Stimulated activated CD4-positive, alpha-beta T cell treated with anti-CD3 and anti-CD28 coated beads, Interleukin-4, amount 100 ng/mL, for 24 hours (primary cell): ENCODE measurements around the gene PCSK5.
"Not testable (repeated sequence)": the region's sequence is repeated elsewhere in the genome, so short reads cannot be mapped to it uniquely, and the experiment has no call there.

Source experiments
- DNase-seq: peaks from one replicate; pipeline ENCODE4 v3.0.0-alpha.2; 2020

Gene PCSK5

DNA sequence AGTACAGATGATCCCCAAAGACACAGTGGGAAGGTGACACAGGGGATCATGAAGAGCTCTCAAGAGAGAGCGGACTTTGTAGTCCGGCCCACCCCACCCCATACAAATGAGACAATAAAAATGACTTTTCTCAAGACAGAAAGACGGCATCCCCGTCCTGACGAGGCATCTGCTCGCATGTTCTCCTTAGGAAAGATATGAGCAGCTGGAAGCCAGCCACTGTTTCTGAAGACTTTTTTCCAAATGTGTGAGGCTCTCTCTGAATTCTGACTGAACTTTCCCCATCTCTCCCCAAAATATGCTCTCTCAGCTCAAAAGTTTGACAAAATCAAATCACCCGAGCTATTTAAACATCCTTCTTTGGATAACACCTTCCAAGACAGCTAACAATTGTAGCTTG is 398.6 kb downstream of the PCSK5 start:
- no peak for DNase-seq

DNA sequence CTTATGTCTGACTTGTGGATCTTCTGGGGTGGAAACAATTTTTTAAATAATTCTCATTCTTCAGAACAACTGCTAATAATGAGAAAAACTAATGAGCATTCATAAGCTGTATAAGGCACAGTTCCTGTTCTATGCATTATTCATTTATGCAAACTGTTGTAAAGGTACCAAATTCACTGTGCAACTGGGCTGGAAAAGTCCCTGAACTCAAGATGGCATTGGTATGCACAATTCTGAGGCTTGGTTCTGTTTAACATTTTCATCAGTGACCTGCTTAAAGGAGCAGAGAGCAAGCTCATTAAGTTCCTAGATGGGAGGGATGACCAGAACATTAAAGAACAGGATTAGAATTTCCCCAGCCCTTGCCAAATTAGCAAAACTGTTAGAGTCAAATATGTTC is 399.2 kb downstream of the PCSK5 start:
- no peak for DNase-seq

DNA sequence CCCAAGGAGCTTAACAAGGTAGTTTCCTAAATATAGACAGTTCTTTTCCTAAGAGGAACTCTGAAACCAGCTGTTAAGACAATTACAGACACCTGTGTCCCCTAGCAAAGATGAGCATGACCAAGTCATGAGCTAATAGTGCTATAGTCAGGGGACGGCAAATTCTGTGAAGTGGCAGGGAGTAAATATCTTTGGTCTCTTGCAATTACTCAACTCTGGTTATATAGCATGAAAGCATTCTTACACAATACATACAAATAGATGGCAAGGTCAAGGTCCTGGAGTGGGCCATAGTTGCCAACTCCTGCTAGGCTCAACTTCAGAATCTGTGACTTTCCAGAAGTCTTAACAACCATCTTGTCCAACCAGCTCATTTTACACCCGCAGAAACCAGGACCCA is 400.1 kb downstream of the PCSK5 start:
- DNase-seq, result no peak

DNA sequence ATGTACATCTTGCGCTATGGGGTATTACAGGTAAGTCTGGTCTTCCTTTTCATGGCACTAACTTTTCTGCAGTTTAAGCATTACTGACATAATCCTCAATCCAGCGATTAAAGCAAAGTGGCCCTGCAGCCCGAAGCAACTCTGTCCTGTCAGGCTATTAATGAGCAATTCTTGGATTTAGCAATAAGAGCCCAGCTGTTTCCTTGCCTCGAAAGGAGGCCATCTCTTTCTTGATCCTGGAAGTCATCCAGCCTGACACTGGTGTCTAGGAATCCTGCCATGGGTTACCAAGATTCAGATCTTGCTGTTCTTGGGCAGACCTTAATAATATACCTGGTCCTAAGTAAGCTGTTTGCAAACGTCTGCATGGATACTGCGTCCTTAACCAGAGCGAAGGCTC is 401.8 kb downstream of the PCSK5 start:
- DNase-seq, result no peak

DNA sequence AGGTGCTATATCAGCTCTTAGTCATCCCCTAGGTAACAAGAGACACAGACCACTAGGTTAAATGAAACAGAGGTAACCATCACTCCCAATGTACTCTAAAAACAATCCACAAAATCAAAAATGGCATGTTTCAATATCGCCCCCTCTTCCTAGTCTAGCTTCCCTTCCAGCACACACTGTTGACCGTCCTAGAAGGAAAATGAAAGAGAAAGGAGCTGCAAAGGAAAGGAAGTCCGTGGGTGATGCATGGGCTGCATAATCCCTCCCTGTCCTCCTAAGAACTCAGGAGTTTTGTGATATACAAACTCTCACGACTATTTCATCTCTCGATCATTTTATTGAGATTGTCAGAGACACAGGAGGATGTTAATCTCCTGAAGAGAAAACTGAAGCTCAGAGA is 402.2 kb downstream of the PCSK5 start:
- no peak for DNase-seq

DNA sequence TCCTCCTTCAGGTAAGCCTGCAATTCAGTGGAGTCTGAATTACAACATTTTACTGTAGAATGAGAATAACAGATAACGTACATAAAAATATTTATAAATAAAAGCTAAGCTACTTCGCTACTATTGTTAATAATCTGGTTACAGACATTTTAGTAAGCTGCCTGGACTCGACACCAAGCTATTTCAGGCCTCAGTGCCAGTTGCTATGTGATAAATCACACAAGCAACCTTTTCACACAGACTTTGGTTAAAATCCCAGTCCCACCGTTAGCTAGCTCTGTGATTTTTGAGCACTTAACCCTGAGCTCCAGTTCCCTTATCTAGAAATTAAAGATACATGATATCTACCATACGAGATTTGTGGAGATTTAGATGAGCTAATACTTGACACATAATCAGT is 403.8 kb downstream of the PCSK5 start:
- no peak for DNase-seq

DNA sequence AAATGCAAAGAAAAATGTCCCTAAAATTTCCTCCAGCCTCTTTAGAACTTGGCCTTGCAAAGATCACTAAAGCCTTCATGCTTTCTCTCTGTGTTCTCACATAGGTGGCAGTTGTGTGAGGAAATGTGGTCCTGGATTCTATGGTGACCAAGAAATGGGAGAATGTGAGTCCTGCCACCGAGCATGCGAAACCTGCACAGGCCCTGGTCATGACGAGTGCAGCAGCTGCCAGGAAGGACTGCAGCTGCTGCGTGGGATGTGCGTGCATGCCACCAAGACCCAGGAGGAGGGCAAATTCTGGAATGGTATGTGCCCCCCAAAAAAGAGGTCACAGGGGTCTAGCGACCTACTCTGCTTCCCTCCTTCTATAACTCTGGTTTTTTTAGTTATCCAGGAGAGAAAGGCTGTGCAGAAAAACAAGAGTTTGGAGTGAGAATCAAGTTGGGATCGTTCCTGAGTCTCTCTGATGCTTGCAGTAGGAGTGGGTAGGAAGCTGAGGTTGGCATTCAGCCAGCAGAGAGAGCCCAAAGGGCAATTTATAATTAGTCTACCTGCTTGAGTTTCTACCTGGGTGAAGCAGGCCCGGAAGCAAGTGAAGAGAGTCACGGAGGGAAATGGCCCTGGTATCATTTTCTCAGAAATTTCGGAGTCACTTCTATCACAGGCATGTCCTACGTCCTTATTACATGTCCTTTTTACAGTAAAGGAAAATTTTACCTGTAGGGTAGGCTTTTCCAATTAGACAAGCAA is 406.3 kb downstream of the PCSK5 start:
- DNase-seq, result no peak

DNA sequence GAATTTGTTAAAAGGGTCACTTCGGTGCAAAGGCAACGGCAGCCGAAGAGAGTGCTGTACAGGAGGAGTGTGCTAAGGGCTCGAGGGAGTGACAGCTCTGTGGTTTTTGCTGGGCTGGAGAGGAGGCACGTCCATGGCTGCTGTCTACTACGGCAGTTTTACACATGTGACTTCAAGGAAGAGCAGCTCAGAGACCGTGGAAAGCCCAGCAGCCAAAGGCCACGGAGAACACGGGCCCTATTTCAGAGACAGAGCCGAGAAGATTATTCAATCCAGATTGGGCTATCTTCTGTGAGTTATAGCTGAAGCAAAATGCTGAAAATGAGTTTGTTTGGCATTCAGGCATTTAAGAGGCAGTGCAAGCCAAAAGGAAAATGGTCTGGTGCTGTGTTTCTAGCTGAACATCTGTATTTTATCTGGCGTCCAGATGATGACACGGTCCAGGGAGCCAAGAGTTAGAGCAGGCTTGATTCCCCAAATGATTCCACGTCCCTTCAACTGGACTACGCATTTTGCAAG is 407.3 kb downstream of the PCSK5 start:
- DNase-seq, result no peak

DNA sequence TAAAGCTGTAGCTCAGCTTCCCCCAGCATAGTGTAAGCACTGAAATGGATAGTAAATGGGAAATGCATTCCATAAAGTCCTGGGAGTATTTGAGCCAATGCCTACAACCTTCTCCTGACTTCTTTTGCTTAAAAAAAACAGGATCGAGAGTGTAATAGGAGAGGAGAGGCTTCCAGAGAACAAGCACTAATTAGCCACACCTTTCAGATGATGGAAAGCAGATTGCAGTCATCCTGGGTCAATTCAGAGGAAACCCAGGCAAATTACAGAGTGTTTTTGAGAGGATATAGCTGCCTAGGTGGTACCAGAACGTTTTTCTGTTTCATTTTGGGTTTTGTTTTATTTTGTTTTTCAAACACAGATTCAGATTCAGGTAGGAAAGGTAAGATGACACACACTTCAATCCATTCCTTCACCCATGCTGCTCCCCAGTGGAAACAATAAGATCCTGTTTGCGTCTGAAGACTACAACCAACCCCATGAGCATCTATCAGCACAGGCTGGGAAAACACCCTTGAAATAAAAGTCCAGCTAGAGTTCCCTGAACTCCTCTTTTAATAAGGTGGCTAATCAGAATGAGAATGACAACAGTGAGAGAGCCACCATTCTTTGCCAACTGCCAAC is 408.2 kb downstream of the PCSK5 start:
- DNase-seq, result no peak

DNA sequence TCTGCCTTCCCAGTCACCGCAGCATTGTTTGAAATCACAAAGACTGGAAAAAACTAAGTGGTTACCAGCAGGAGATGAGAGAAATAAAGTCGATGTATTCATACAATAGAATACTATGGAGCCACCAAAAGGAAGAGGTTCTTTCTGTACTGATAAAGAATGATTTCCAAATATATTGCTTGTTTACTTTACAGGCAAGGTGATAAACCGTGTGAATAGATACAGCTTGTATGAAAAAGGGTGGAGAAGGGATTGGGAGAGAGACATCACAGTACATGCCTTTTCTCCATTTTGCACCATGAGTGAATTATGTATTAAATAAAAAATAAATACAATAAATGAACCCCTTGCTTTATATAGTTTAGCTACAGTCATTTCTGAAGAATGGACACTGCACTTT is 412.1 kb downstream of the PCSK5 start:
- no peak for DNase-seq

DNA sequence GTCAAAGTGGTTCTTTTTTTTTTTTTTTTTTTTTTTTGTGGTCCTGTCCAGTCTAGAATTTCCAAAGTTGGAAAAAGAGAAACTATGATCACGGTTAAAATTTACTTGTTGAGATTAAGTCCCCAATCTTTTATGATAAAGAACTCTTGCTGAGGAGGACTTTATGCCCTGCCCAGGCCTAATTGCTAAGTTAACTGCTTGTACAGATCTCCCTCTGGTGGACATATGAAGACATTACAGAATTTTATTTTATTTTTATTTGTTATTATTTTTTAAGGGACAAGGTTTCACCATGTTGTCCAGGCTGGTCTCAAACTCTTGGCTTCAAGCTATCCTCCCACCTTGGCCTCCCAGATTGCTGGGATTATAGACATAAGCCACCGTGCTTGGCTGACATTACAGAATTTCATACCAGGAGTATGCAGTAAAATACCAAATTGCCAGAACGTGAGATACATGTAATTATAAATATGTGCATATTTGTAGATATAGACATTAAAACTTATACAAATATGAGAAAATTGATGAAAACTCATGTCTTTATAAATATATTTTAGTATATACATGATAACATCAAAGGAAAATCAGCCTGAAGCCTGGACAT is 412.6 kb downstream of the PCSK5 start:
- DNase-seq, result peak; percentile 7

DNA sequence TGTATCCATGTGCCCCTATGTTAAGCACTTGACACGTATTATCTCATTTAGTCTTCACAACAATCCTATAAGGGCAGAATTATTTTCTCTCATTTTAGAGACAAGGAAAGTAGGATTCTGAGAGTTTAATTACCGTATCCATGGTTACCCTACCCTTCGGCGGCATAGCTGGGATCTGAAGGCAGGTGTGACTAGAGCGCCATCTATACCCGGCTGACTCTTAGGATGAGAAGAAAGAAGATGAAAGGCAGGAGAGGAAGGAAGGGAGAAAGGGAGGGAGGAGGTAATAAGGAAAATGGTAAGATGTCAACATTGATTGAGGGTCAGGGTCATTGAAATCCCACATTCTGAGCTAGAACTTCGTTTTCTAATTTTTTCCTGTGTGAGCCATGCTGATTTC is 416.6 kb downstream of the PCSK5 start:
- not testable (repeated sequence) for DNase-seq

DNA sequence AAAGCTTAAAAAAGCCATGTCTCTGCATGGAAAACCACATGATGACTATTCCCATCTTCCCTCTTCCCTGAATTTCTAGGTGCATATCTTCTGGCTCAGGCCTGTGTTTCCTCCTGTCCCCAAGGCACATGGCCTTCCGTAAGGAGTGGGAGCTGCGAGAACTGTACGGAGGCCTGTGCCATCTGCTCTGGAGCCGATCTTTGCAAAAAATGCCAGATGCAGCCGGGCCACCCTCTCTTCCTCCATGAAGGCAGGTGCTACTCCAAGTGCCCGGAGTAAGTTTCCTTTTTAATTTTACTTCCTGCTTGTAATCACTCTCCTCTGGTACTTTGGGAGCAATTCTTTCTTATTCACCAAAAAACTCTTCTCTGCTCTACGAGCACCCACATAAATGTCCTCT is 420.1 kb downstream of the PCSK5 start:
- no peak for DNase-seq

DNA sequence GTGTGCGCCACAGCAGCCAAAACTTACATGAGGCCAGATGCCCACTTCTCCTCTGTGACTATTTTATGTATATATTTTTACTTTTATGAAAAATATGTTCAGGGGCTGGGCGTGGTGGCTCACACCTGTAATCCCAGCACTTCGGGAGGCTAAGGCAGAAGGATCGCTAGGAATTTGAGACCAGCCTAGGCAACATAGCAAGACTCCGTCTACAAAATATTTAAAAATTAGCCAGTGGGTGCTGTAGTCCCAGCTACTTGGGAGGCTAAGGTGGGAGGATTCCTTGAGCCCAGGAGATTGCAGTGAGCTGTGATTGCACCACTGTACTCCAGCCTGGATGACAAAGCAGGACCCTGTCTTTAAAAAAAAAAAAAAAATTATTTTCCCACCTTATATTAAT is 420.5 kb downstream of the PCSK5 start:
- no peak for DNase-seq

DNA sequence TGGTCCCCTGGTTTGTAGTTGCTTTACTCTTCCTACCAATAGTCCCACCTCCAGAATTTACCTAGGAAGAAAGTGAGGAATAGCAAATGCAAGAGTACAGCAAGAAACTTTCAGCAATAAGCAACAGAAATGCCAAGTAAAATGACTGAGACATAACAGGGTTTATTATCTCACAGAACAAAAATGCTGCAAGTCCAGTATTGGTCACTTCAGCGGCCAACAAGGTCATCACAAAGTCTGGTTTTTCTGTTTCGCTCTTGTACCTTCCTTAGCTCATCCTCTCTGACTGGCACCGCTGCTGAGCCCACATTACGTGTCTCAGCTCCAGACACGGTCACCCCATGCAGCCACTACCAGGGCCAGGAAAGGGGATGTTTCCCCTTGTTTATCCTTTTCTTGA is 421.1 kb downstream of the PCSK5 start:
- DNase-seq, result no peak

DNA sequence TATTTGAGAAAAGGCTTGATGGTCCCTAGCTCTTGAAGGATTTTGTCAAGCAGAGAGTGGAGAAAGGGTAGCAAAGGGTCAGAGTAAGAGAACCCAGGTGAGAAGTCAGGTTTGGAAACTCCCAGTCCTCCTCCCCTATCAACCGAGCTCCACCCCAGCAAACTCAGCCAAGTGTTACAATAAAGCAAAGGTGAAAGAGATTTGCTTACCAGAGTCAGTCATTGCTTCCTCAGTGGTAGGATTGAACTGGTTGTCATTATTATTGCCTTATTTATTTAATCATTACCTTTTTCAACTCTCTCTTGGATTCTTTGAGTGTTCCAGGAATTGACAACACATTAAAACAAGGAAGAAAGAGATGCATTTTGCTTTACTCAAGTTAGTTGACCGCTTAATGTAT is 423.3 kb downstream of the PCSK5 start:
- no peak for DNase-seq

DNA sequence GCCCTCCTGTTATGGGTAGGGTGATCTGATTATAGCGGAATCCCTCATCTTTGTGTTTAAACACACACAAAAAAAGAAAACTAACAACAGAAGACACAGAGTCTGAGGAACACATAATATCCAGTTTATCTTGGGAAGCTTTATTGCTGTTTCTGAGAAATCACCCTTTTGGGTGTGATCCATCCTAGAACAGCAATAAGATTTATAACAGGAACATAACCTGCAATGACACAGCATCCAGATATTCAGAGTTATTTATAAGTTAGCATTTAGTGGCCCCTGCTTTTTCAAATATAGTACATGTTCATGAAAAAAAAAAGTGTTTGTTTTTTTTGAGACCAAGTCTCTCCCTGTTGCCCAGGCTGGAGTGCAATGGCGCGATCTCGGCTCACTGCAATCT is 423.8 kb downstream of the PCSK5 start:
- DNase-seq, result no peak

DNA sequence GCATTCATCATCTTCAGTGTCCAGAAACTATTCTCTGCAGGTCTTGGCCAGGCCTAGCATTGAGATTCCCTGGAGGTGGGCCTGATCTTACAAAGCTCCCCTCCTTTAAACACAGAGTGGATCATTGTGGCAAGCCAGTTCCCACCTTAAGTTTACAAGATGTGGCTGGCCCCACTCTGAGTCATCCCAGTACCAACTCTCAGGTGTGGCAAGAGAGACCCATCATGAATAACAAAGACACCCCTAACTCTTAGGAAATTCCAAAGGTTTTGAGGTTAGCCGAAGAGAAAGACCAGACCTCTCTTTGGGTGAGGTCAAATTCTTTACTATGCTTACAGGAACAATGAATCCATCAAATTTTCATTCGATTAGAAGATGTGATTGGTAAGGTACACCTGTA is 425.6 kb downstream of the PCSK5 start:
- DNase-seq, result no peak

DNA sequence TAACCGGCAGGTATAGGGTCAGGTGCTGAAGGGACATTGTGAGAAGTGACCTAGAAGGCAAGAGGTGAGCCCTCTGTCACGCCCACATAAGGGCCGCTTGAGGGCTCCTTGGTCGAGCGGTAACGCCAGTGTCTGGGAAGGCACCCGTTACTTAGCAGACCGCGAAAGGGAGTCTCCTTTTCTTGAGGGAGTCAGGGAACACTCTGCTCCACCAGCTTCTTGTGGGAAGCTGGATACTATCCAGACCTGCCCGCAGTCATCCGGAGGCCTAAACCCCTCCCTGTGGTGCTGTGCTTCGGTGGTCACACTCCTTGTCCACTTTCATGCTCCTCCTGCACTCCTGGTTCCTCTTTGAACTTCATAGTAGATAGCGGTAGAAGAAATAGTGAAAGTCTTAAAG is 429.0 kb downstream of the PCSK5 start:
- DNase-seq, result not testable (repeated sequence)

DNA sequence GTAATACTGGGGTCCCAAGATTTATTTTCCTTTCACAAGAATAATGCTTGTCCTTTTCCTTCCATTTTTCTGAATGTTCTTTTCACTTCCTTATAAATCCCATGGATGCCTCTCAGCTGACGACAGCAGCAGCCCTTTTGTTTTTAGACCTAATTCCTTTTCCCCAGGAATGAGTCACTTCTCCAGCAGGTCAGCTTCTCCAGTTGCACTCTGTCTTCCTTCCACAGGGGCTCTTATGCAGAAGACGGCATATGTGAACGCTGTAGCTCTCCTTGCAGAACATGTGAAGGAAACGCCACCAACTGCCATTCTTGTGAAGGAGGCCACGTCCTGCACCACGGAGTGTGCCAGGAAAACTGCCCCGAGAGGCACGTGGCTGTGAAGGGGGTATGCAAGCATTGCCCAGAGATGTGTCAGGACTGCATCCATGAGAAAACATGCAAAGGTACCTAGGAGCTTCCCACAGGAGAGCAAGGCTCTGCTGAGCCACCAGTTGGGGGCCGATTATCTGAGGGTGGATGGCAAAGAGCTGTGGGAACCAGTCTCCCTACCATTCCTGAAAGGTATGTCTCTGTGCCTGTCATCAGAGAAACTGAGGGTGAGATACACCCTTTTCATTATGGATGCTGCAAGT is 430.8 kb downstream of the PCSK5 start:
- no peak for DNase-seq

DNA sequence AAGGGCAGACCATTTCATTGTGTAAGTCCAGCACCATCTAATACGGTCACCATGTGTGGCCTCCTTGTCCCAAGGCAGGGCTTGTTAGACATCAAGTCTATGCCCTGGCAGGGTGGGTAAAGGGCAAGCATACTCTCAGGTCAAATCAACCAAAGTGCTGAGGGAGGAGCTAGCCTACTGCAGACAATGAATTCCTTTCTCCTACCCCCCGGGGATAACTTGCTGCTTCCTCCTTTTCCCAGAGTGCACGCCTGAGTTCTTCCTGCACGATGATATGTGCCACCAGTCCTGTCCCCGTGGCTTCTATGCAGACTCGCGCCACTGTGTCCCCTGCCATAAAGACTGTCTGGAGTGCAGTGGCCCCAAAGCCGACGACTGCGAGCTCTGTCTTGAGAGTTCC is 432.3 kb downstream of the PCSK5 start:
- no peak for DNase-seq

DNA sequence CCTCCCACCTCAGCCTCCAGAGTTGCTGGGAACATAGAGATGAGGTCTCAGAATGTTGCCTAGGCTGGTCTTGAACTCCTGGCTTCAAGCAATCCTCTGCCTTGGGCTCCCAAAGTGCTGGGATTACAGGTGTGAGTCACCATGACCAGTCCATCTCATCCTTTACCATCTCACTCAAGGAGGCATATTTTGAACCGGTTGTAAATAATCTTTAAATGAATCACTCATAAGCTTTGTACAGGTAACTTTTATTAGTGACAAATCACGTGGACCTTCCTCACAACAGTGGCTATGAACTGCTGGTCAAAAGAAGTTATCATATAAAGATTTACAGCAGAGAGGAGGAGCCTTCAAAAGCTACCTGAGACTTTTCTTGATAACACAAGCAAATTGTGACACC is 433.0 kb downstream of the PCSK5 start:
- no peak for DNase-seq

DNA sequence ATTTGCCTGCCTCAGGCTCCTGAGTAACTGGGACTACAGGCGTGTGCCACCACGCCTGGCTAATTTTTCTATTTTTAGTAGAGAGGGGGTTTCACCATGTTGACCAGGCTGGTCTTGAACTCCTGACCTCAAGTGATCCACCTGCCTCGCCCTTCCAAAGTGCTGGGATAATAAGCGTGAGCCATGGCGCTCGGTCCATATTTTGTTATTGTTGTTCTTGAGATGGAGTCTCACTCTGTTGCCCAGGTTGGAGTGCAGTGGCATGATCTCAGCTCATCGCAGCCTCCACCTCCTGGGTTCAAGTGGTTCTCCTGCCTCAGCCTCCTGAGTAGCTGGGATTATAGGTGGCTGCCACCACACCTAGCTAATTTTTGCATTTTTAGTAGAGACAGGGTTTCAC is 433.6 kb downstream of the PCSK5 start:
- DNase-seq, result not testable (repeated sequence)

DNA sequence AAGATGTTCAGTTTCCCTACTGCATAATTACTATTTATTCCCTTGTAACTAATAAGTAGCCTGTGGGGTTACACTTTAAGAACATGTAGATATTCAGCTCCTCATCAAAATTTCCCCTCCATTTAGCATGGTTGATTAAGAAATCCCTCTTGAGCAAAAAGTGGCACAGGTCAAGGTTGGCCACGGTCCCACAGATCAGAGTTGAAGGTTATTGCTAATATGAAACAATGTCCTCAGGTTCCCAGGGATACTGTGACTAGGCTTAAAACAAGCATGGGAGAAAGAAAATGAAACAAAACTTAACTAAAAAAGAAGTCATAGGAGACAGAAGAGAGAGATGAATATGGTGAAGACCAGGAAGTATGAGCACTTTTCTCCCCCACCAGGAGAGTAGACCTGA is 439.6 kb downstream of the PCSK5 start:
- no peak for DNase-seq
